ENCODE data around the gene PEX11B. TPM values are rescaled to one million over a fixed set of nuclear protein-coding genes. Genes with fewer than 3 reads are reported as not detected.

The PEX11B gene
- total and polyA plus RNA-seq, 2 of the 4 experiments (the other 2 are of a cell fraction): 15.4 to 24.3 TPM

GRCh38 chr1:145960468-145961108 is 42.1 kb upstream of the PEX11B start:
- intact Hi-C loops (cut with micrococcal nuclease): no loop called here

More at GRCh38 chr1:145960468-145961108, 42.1 kb upstream of the PEX11B start:
- Histone ChIP-seq H4K5ac (ENCODE audit: low read depth, low read length) (peak overlapping the region; percentile 72), H3K4me3 (ENCODE audit: insufficient read depth, low read depth, low read length) (peak overlapping the region; percentile 91), H3K4me2 (ENCODE audit: low read depth, low read length) (peak overlapping the region; percentile 84), H3K4ac (ENCODE audit: low read depth, low read length) (peak overlapping the region; percentile 44), H3K79me1 (ENCODE audit: low read depth in 1 of 2, low read length in 2 of 2) (peaks cover 8 to 58% of the 10 kb centered on the region in 2 experiments; a peak in 3 of 4 replicates), H2BK120ac (ENCODE audit: low read depth, low read length) (peak overlapping the region; percentile 70; the same call in 1 of the 2 replicates), H4K91ac (ENCODE audit: insufficient read depth, low read depth, low read length) (peak overlapping the region; percentile 51; the same call in 1 of the 2 replicates), H3K27ac (ENCODE audit: insufficient read depth, low read length) (peak overlapping the region; percentile 88), H3K14ac (replicated peaks; ENCODE audit: low read depth, low read length) (peak overlapping the region; percentile 41), H3K23ac (ENCODE audit: low read depth, low read length) (peak overlapping the region; percentile 91), H3K27me3 (ENCODE audit: control insufficient read depth, insufficient read depth, low read length) (no peaks in the 10 kb centered on the region), H4K8ac (ENCODE audit: low read depth in 2 of 2, low read length in 2 of 2) (peak overlapping the region; percentile 69 to 90; a peak in 3 of 4 replicates), H2AK5ac (ENCODE audit: low read depth, low read length) (peak overlapping the region; percentile 82), H2BK20ac (ENCODE audit: low read depth, low read length) (no peak overlapping the region), H3K56ac (ENCODE audit: extremely low read depth, insufficient read depth, low read length) (no peak overlapping the region; the same call in 1 of the 2 replicates), H3K36me3 (ENCODE audit: control insufficient read depth, insufficient read depth, low read length) (no peaks in the 10 kb centered on the region), H2BK15ac (ENCODE audit: low read depth, low read length) (peak overlapping the region; percentile 3; the same call in 1 of the 3 replicates), H3K9ac (ENCODE audit: low read depth, low read length) (peak overlapping the region; percentile 91), H3K18ac (ENCODE audit: low read depth, low read length) (peak overlapping the region; percentile 83), H3K9me1 (ENCODE audit: insufficient read depth, low read length) (peaks cover 14% of the 10 kb centered on the region), H3K9me3 (ENCODE audit: control insufficient read depth, insufficient read depth, low read length) (no peaks in the 10 kb centered on the region), H2AFZ (replicated peaks; ENCODE audit: low read length, poor library complexity) (peak overlapping the region; percentile 93), H2AK9ac (replicated peaks; ENCODE audit: low read depth, low read length, poor library complexity) (peak overlapping the region; percentile 87), H3K4me1 (ENCODE audit: control insufficient read depth, insufficient read depth, low read length) (peaks cover 30% of the 10 kb centered on the region), H4K20me1 (ENCODE audit: insufficient read depth, low read length) (peaks cover 4% of the 10 kb centered on the region; the same call in 1 of the 2 replicates), H2BK5ac (ENCODE audit: low read depth, low read length, poor library complexity, severe bottlenecking) (peak overlapping the region; percentile 64)
- CTCF ChIA-PET: interaction anchor here (0.5 kb wide), 1 partner anchor 156 kb away, joined by 3 read pairs; no protein-coding TSS in a partner anchor
- DNase-seq (peak; percentile 51), ATAC-seq (ENCODE audit: low read depth) (peak; percentile 44)
- no TSS peak for BruUV-seq (replicated peaks)
- in situ Hi-C loops (cut with MboI; ENCODE audit: low sequenced_read_pairs): no loop called here
- dilution Hi-C loops (cut with HindIII; ENCODE audit: low sequenced_read_pairs, unreplicated experiment): no loop called here
- POLR2A ChIA-PET (ENCODE audit: unreplicated experiment): no interaction called here
- TF ChIP-seq RFX5 (IDR thresholded peaks at IDR 0.05; ENCODE audit: low read depth, low read length) (no peak), CHD1 (IDR thresholded peaks at IDR 0.05; ENCODE audit: low read depth, low read length) (no peak), SMC3 (IDR thresholded peaks at IDR 0.05; ENCODE audit: low read depth, low read length) (no peak), MAFK (IDR thresholded peaks at IDR 0.05; ENCODE audit: low read depth, low read length) (no peak), POLR2A (IDR thresholded peaks at IDR 0.05; ENCODE audit: low read depth, low read length) (0 out of 2 replicates have a peak, but pooled peaks have one; percentile 37), FOS (IDR thresholded peaks at IDR 0.05; ENCODE audit: low read depth, low read length) (no peak)
- WGBS, 2 experiments (ENCODE audit: extremely low coverage in 2 of 2, insufficient read length in 1 of 2): 0% methylated on average over 5 of the region's 44 CpGs; no CpG with 5 or more reads in 1 of the 2 experiments

Data from IMR-90 (cell line).